GM12878 (cell line): Measurements from ENCODE around the gene STEAP2. TPM values are rescaled to one million over a fixed set of nuclear protein-coding genes. Genes with fewer than 3 reads are reported as not detected.

ENCODE experiments used
- ATAC-seq: fragments of 200-7000 bp; cut with Tn5 transposase; 3 replicates; pipeline ENCODE4 v1.9.1; 2020; ENCODE audit warnings: mild to moderate bottlenecking, moderate library complexity
- BruUV-seq: library from RNA; stranded (reverse); fragments of 400-500 nt; replicated peaks from 2 replicates; lab custom pipeline; 2021; lab: Mats Ljungman, UMichigan
- CTCF ChIA-PET: fragments of 300-600 bp; sonication (Branson Sonifier 250); formaldehyde crosslinking; extraction: SDS; loops from one replicate; lab custom pipeline; 2021; ENCODE audit warnings: inconsistent platforms; lab: Yijun Ruan, JAX
- POLR2A ChIA-PET: fragments of 350-600 bp; formaldehyde crosslinking; extraction: SDS; loops from one replicate; lab custom pipeline; 2021; ENCODE audit warnings: inconsistent platforms; lab: Charles Lee
- RAD21 ChIA-PET: fragments of 300-600 bp; sonication (Branson Sonifier 250); formaldehyde crosslinking; loops from one replicate; lab custom pipeline; 2023; ENCODE audit warnings: antibody characterized with exemption; ENCODE audit not compliant: unreplicated experiment; lab: Charles Lee
- SMC1A ChIA-PET: fragments of 300-600 bp; sonication (Branson Sonifier 250); formaldehyde crosslinking; loops from one replicate; lab custom pipeline; 2023; ENCODE audit not compliant: unreplicated experiment, uncharacterized antibody; lab: Charles Lee
- DNase-seq: peaks from one replicate; pipeline ENCODE4 v3.0.0-alpha.2; 2011; ENCODE audit warnings: low read depth, low spot score
- FAIRE-seq: peaks from 3 replicates; lab custom pipeline; 2011; peaks lifted over from hg19 to GRCh38; lab: Jason Lieb, UNC
- H2AFZ ChIP-seq: 2 replicates; pipeline ENCODE4 v1.6.0; 2011; ENCODE audit warnings: low read depth, low read length, control low read depth; ENCODE audit not compliant: control insufficient read depth
- H3K27ac ChIP-seq: 2 replicates; pipeline ENCODE4 v1.5.1; 2011; ENCODE audit warnings: control low read depth; ENCODE audit not compliant: control insufficient read depth, insufficient read depth
- H3K27me3 ChIP-seq, 2 experiments: replicated peaks in 1 of 2; 2 replicates each; pipeline versions ENCODE4 v1.6.0 to v1.6.1; 2011; ENCODE audit warnings: low read length in 1 of 2; ENCODE audit not compliant: control insufficient read depth in 2 of 2, insufficient read depth in 2 of 2
- H3K36me3 ChIP-seq, 2 experiments: 2 replicates each; pipeline ENCODE4 v1.5.1; 2011; ENCODE audit warnings: low read length in 1 of 2; ENCODE audit not compliant: control insufficient read depth in 2 of 2, insufficient read depth in 2 of 2
- H3K4me1 ChIP-seq: 2 replicates; pipeline ENCODE4 v1.6.1; 2011; ENCODE audit warnings: mild to moderate bottlenecking, low read length, moderate library complexity, mixed read lengths; ENCODE audit not compliant: control insufficient read depth, insufficient read depth
- H3K4me2 ChIP-seq: 2 replicates; pipeline ENCODE4 v1.6.0; 2011; ENCODE audit warnings: control low read depth; ENCODE audit not compliant: control insufficient read depth, insufficient read depth
- H3K4me3 ChIP-seq: fragments of 200-600 bp; sonication (generic); 2 replicates; pipeline ENCODE4 v1.5.1; 2016
- H3K79me2 ChIP-seq: 2 replicates; pipeline ENCODE4 v1.6.0; 2011; ENCODE audit warnings: low read length; ENCODE audit not compliant: control insufficient read depth, insufficient read depth
- H3K9ac ChIP-seq: 2 replicates; pipeline ENCODE4 v1.8.0; 2011; ENCODE audit warnings: low read length, control low read depth, mixed read lengths; ENCODE audit not compliant: control insufficient read depth, insufficient read depth
- H3K9me3 ChIP-seq: replicated peaks from 3 replicates; pipeline ENCODE4 v1.5.1; 2011; ENCODE audit warnings: mild to moderate bottlenecking, low read length; ENCODE audit not compliant: control insufficient read depth, insufficient read depth
- H4K20me1 ChIP-seq: 2 replicates; pipeline ENCODE4 v1.6.0; 2011; ENCODE audit not compliant: control insufficient read depth, insufficient read depth
- ETV6 ChIP-seq, 2 experiments: fragments of 450-650 bp in 1 of 2; IDR thresholded peaks in 1 of 2; conservative IDR thresholded peaks in 1 of 2; 2 replicates each; pipeline ENCODE4 v1.6.1; 2014; ENCODE audit warnings: antibody characterized with exemption in 1 of 2, borderline replicate concordance in 1 of 2, low read depth in 1 of 2, mild to moderate bottlenecking in 1 of 2, moderate library complexity in 1 of 2
- GABPA ChIP-seq: IDR thresholded peaks from 2 replicates; pipeline ENCODE4 v1.6.1; 2014; ENCODE audit warnings: antibody characterized with exemption, low read depth, mild to moderate bottlenecking, inconsistent platforms
- HDAC6 ChIP-seq: fragments of 200-600 bp; sonication (generic); IDR thresholded peaks from one replicate; pipeline ENCODE4 v1.8.0; 2017; ENCODE audit warnings: antibody characterized with exemption; ENCODE audit not compliant: unreplicated experiment
- JUNB ChIP-seq: IDR thresholded peaks from 2 replicates; pipeline ENCODE4 v1.6.1; 2016; ENCODE audit warnings: antibody characterized with exemption, mild to moderate bottlenecking
- KDM1A ChIP-seq: fragments of 200-600 bp; sonication (generic); IDR thresholded peaks from 2 replicates; pipeline ENCODE4 v1.6.1; 2016; ENCODE audit warnings: borderline replicate concordance
- MYB ChIP-seq: fragments of 150-350 bp; IDR thresholded peaks from 2 replicates; pipeline ENCODE4 v1.6.1; 2014; ENCODE audit warnings: mild to moderate bottlenecking, low read depth, low read length, borderline replicate concordance
- NBN ChIP-seq: fragments of 450-650 bp; IDR thresholded peaks from 2 replicates; pipeline ENCODE4 v1.6.1; 2016
- SMARCA5 ChIP-seq: fragments of 450-650 bp; IDR thresholded peaks from 2 replicates; pipeline ENCODE4 v1.6.1; 2017; ENCODE audit warnings: mild to moderate bottlenecking
- ZNF274 ChIP-seq: IDR thresholded peaks from one replicate; pipeline ENCODE4 v1.8.0; 2011; ENCODE audit not compliant: insufficient read length, insufficient read depth
- WGBS: methylation state at CpG from one replicate; pipeline ENCODE4 v1.1.6; 2016; ENCODE audit warnings: low lambda C conversion rate; ENCODE audit not compliant: insufficient replicate concordance, insufficient coverage; ENCODE audit errors: missing lambda C conversion rate; 5-methylcytosine and 5-hydroxymethylcytosine counted together
- in situ Hi-C: fragments of 300-500 bp; cut with MboI; formaldehyde crosslinking; loops from 9 replicates; pipeline ENCODE4 v1.14.3; 2018; ENCODE audit warnings: mixed read lengths
- intact Hi-C: fragments of 100-400 bp; cut with micrococcal nuclease; formaldehyde crosslinking; loops from one replicate; pipeline ENCODE4 v1.14.2; 2022; ENCODE audit not compliant: unreplicated experiment
- polyA plus RNA-seq, 11 experiments: library from polyadenylated mRNA; depleted of rRNA in 4 of 11; unstranded in 6 of 11; stranded (reverse) in 5 of 11; fragments of >200 nt; fragmentation: Nextera tagmentation in 4 of 11; fragmentation: Illumina TruSeq in 1 of 11; extraction: Ambion mirVana in 4 of 11; extraction: Trizol in 1 of 11; gene quantifications; 1 replicate in 1 of 11; 2 replicates in 10 of 11; pipeline versions ENCODE4 v1.2.1 to v1.2.3, GENCODE V29; 2011 to 2016; ENCODE audit warnings: inconsistent platforms in 2 of 11, missing spikeins in 2 of 11, low read depth in 1 of 11
- total RNA-seq, 4 experiments: library from RNA; depleted of rRNA in 3 of 4; stranded (reverse); fragments of >200 nt in 3 of 4; fragmentation: Illumina TruSeq in 1 of 4; extraction: Trizol in 1 of 4; gene quantifications; 2 replicates each; pipeline versions ENCODE4 v1.2.1 to v1.2.3, GENCODE V29; 2013 to 2021
- TF ChIP-seq, protein P1 (sequence below): IDR thresholded peaks from 2 replicates; pipeline ENCODE4 v1.6.1; 2012; ENCODE audit warnings: low read length, inconsistent platforms
- TF ChIP-seq, protein P2 (sequence below): IDR thresholded peaks from 2 replicates; pipeline ENCODE4 v1.6.1; 2012; ENCODE audit warnings: improper control_type of control experiment, low read depth, low read length; ENCODE audit not compliant: insufficient replicate concordance
- TF ChIP-seq, protein P3 (sequence below): fragments of 450-650 bp; IDR thresholded peaks from 2 replicates; pipeline ENCODE4 v1.6.1; 2017; ENCODE audit warnings: antibody characterized with exemption, mild to moderate bottlenecking, moderate library complexity

STEAP2 gene
- total and polyA plus RNA-seq, 10 of the 15 experiments (the other 5 are each of a cell fraction or from before 2014, with no cell fraction given), result 0.64 to 17.6 (median 1.8) TPM

DNA sequence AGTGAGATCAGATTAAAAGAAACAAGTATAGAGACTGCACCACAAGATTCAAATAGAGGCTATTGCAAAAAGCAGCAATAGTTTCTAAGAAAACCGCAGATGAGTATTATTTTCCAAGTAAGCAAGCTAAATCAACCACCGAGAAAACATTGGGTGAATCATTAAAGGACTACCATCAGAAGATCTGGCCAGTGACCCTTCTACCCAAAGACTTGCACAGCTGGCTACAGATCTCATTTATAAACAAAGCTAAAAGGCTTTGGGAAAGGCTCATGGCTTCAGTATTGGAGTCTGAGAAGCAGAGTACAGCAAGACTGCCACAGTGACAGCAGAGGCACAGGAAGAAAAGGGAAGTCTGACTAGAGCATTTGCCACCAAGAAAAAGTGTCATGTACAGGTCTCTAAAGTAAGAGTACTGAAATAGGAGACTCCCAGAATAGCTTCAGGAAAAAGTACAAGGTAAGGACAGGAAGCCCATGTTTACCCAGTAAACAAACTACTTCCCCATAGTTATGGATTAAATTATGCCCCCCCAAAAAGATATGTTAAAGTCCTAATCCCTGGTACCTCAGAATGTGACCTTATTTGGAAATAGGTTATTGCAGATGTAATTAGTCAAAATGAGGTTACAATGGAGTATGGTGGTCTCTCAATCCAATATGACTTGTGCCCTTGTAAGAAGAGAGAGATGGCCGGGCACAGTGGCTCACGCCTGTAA is 38.3 kb upstream of the STEAP2 start (continued):
- TF ChIP-seq, protein P1, sequence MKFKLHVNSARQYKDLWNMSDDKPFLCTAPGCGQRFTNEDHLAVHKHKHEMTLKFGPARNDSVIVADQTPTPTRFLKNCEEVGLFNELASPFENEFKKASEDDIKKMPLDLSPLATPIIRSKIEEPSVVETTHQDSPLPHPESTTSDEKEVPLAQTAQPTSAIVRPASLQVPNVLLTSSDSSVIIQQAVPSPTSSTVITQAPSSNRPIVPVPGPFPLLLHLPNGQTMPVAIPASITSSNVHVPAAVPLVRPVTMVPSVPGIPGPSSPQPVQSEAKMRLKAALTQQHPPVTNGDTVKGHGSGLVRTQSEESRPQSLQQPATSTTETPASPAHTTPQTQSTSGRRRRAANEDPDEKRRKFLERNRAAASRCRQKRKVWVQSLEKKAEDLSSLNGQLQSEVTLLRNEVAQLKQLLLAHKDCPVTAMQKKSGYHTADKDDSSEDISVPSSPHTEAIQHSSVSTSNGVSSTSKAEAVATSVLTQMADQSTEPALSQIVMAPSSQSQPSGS, result no peak
- no peak for TF ChIP-seq SMARCA5

DNA sequence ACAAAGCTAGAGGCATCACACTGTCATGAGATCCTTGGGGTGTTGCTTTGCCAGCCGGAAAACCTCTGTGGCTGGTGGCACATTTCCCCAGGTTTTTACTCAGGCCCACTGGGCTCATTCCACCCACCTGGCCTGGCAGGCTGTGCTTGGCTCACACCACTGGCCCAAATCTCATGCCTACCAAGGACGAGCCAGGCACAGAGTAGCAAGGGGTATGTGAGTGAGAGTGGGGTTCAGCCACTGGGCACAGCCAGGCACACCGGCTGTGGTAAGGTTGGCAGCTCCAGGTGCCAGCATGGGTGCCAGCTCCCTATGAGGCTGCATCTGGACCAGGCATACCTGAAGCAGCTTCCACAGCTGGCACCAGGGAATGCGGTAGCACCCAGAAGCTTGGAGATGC is 35.9 kb upstream of the STEAP2 start:
- no peak for DNase-seq
- Histone ChIP-seq H2AFZ (no peak overlapping the region), H3K27me3 (no peaks in the 10 kb centered on the region), H3K36me3 (no peaks in the 10 kb centered on the region), H3K4me1 (peaks cover 22% of the 10 kb centered on the region), H3K79me2 (no peaks in the 10 kb centered on the region), H3K27ac (no peak overlapping the region), H4K20me1 (no peaks in the 10 kb centered on the region), H3K4me2 (no peak overlapping the region), H3K4me3 (no peak overlapping the region), H3K9ac (no peak overlapping the region), H3K9me3 (peaks cover 13% of the 10 kb centered on the region; the same call in 2 of the 3 replicates)
- 68% methylated on average over 4 of the region's 4 CpGs for WGBS
- intact Hi-C loops, result no loop called here
- no TSS peak for BruUV-seq
- in situ Hi-C loops, result no loop called here
- SMC1A ChIA-PET, result interaction anchor here (0.6 to 7.8 kb wide), 6 partner anchors 12 to 68 kb away, joined by 3 to 58 read pairs (median 6); partner anchors contain the start of genes CFAP69 and STEAP2
- RAD21 ChIA-PET, result interaction anchor here (0.7 to 3.9 kb wide), 3 partner anchors 13 to 36 kb away, joined by 3 to 24 read pairs (median 4); partner anchors contain the start of gene STEAP2
- FAIRE-seq, result no peak
- POLR2A ChIA-PET, result interaction anchor here (0.9 to 1.5 kb wide), 2 partner anchors 8 to 10 kb away, joined by 3 to 4 read pairs; no protein-coding TSS in a partner anchor
- no peak for ATAC-seq
- CTCF ChIA-PET, result interaction anchor here (1.3 to 1.9 kb wide), 4 partner anchors 18 to 87 kb away, joined by 3 to 6 read pairs (median 4); partner anchors contain the start of gene STEAP1
- TF ChIP-seq ETV6 (conservative IDR thresholded peaks at IDR 0.05 in 1 of 2, IDR thresholded peaks at IDR 0.05 in 1 of 2; ENCODE audit: borderline replicate concordance in 1 of 2, low read depth in 1 of 2), result no peak
- TF ChIP-seq, protein P2, sequence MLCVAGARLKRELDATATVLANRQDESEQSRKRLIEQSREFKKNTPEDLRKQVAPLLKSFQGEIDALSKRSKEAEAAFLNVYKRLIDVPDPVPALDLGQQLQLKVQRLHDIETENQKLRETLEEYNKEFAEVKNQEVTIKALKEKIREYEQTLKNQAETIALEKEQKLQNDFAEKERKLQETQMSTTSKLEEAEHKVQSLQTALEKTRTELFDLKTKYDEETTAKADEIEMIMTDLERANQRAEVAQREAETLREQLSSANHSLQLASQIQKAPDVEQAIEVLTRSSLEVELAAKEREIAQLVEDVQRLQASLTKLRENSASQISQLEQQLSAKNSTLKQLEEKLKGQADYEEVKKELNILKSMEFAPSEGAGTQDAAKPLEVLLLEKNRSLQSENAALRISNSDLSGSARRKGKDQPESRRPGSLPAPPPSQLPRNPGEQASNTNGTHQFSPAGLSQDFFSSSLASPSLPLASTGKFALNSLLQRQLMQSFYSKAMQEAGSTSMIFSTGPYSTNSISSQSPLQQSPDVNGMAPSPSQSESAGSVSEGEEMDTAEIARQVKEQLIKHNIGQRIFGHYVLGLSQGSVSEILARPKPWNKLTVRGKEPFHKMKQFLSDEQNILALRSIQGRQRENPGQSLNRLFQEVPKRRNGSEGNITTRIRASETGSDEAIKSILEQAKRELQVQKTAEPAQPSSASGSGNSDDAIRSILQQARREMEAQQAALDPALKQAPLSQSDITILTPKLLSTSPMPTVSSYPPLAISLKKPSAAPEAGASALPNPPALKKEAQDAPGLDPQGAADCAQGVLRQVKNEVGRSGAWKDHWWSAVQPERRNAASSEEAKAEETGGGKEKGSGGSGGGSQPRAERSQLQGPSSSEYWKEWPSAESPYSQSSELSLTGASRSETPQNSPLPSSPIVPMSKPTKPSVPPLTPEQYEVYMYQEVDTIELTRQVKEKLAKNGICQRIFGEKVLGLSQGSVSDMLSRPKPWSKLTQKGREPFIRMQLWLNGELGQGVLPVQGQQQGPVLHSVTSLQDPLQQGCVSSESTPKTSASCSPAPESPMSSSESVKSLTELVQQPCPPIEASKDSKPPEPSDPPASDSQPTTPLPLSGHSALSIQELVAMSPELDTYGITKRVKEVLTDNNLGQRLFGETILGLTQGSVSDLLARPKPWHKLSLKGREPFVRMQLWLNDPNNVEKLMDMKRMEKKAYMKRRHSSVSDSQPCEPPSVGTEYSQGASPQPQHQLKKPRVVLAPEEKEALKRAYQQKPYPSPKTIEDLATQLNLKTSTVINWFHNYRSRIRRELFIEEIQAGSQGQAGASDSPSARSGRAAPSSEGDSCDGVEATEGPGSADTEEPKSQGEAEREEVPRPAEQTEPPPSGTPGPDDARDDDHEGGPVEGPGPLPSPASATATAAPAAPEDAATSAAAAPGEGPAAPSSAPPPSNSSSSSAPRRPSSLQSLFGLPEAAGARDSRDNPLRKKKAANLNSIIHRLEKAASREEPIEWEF, result no peak
- TF ChIP-seq ZNF274, result no peak
- no peak for TF ChIP-seq JUNB
- no peak for TF ChIP-seq NBN
- TF ChIP-seq, protein P3, sequence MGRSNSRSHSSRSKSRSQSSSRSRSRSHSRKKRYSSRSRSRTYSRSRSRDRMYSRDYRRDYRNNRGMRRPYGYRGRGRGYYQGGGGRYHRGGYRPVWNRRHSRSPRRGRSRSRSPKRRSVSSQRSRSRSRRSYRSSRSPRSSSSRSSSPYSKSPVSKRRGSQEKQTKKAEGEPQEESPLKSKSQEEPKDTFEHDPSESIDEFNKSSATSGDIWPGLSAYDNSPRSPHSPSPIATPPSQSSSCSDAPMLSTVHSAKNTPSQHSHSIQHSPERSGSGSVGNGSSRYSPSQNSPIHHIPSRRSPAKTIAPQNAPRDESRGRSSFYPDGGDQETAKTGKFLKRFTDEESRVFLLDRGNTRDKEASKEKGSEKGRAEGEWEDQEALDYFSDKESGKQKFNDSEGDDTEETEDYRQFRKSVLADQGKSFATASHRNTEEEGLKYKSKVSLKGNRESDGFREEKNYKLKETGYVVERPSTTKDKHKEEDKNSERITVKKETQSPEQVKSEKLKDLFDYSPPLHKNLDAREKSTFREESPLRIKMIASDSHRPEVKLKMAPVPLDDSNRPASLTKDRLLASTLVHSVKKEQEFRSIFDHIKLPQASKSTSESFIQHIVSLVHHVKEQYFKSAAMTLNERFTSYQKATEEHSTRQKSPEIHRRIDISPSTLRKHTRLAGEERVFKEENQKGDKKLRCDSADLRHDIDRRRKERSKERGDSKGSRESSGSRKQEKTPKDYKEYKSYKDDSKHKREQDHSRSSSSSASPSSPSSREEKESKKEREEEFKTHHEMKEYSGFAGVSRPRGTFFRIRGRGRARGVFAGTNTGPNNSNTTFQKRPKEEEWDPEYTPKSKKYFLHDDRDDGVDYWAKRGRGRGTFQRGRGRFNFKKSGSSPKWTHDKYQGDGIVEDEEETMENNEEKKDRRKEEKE, result no peak
- no peak for TF ChIP-seq KDM1A
- TF ChIP-seq GABPA, result no peak
- TF ChIP-seq MYB, result no peak
- no peak for TF ChIP-seq HDAC6
